GM12864 (cell line): Measurements from ENCODE around the gene CREM.

ENCODE experiments used
- DNase-seq: peaks from one replicate; pipeline ENCODE4 v3.0.0-alpha.2; 2011; ENCODE audit warnings: low read depth
- H3K4me3 ChIP-seq: 2 replicates; pipeline ENCODE4 v1.5.1; 2011; ENCODE audit warnings: mild to moderate bottlenecking, low read depth, low read length, control low read depth
- CTCF ChIP-seq: IDR thresholded peaks from 2 replicates; pipeline ENCODE4 v1.5.1; 2011; ENCODE audit warnings: low read depth, mild to moderate bottlenecking, moderate library complexity, low read length, control low read depth, inconsistent platforms; ENCODE audit errors: missing control alignments

Gene CREM

GRCh38 chr10:35231646-35232045 is 105.0 kb downstream of the CREM start:
- no peak for TF ChIP-seq CTCF
- H3K4me3 ChIP-seq: no peak overlapping the region
- no peak for DNase-seq

- H3K4me3 ChIP-seq: no peak overlapping the region
- DNase-seq: no peak
- TF ChIP-seq CTCF: no peak
Observed at GRCh38 chr10:35232527-35232926, 105.9 kb downstream of the CREM start.

- H3K4me3 ChIP-seq: no peak overlapping the region
- DNase-seq: no peak
- no peak for TF ChIP-seq CTCF
Observed at GRCh38 chr10:35234073-35234472, 107.4 kb downstream of the CREM start.

- H3K4me3 ChIP-seq: no peak overlapping the region
- DNase-seq: no peak
- TF ChIP-seq CTCF: no peak
Observed at GRCh38 chr10:35236739-35237138, 110.1 kb downstream of the CREM start.

- no peak for DNase-seq
- no peak overlapping the region for H3K4me3 ChIP-seq
- no peak for TF ChIP-seq CTCF
Observed at GRCh38 chr10:35237766-35238512, 111.3 kb downstream of the CREM start.

GRCh38 chr10:35244549-35244948 is 117.9 kb downstream of the CREM start:
- no peak for DNase-seq
- no peak overlapping the region for H3K4me3 ChIP-seq
- no peak for TF ChIP-seq CTCF

GRCh38 chr10:35246770-35247343 is 120.2 kb downstream of the CREM start:
- H3K4me3 ChIP-seq: no peak overlapping the region
- no peak for DNase-seq
- TF ChIP-seq CTCF: no peak
